ENCODE results near the gene MEAF6.
"Not testable (repeated sequence)": the region's sequence is repeated elsewhere in the genome, so short reads cannot be mapped to it uniquely, and the experiment has no call there.

The MEAF6 gene

DNA sequence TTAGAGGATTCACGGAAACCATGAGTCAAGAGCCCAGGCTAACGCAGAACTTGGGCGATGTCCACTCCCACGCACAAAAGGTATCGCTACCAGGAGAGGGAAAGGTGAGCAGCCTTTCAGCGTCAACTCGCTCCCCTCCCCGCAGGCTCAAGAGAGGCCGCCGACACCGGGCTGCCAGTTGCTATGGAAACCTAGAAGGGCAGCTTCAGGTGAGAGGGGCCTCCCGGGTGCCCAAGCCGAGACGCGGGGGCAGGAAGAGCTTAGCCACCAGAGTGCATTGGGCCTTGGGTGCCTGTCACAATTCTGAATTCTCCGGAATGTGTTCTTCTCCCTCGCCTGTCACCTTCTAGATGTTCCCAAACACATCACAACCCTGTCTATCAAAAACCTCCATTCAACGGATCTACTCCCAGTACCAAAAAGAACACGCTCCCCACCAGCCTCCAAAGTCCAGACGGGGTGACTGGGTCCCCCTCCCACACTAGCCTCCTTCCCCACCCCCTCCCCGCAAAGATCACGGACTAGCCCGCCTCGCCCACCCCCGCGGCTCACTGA, 694 bp downstream of the MEAF6 start:
- peak overlapping the region; percentile 96 for H3K4me3 Mint-ChIP-seq
- H3K36me3 Mint-ChIP-seq: peaks cover 7% of the 10 kb centered on the region
- peak overlapping the region; percentile 95 for H3K27ac Mint-ChIP-seq
- peaks cover 27% of the 10 kb centered on the region for H3K4me1 Mint-ChIP-seq
- no peaks in the 10 kb centered on the region for H3K9me3 Mint-ChIP-seq
- ATAC-seq (ENCODE audit: low read depth): peak; percentile 8
- DNase-seq (ENCODE audit: low spot score in 2 of 2): peak; percentile 12 to 25
- H3K27me3 Mint-ChIP-seq: no peaks in the 10 kb centered on the region

DNA sequence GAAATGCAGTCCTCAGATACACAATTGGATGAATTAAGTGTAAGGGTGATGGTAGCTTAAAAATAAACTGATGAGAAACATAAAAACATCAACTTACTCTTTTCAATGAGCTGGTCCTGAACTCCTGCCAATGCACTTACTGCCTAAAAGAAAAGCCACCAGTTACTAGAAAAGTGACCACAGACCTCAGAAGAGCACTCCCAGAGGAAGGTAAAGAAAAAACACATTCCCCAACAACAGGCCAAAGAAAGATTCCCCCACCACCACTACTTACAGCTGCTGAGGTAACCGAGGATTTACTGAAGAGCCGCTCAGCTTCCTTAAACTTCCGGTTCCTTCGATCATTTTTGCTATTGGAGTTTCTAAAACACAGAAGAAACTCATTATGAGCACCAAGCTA, 5.4 kb downstream of the MEAF6 start:
- no peak overlapping the region for H3K27ac Mint-ChIP-seq
- H3K4me1 Mint-ChIP-seq: peaks cover 34% of the 10 kb centered on the region
- no peaks in the 10 kb centered on the region for H3K27me3 Mint-ChIP-seq
- H3K4me3 Mint-ChIP-seq: no peak overlapping the region
- ATAC-seq (ENCODE audit: low read depth) (no peak), DNase-seq (ENCODE audit: low spot score in 2 of 2) (no peak)
- H3K9me3 Mint-ChIP-seq: no peaks in the 10 kb centered on the region
- peaks cover 18% of the 10 kb centered on the region for H3K36me3 Mint-ChIP-seq

- H3K4me3 Mint-ChIP-seq: peak overlapping the region; percentile 3
- ATAC-seq (ENCODE audit: low read depth): no peak
- H3K4me1 Mint-ChIP-seq: peaks cover 23% of the 10 kb centered on the region
- no peaks in the 10 kb centered on the region for H3K9me3 Mint-ChIP-seq
- peaks cover 19% of the 10 kb centered on the region for H3K36me3 Mint-ChIP-seq
- no peaks in the 10 kb centered on the region for H3K27me3 Mint-ChIP-seq
- H3K27ac Mint-ChIP-seq: peak overlapping the region; percentile 81
- no peak for DNase-seq (ENCODE audit: low spot score in 2 of 2)
These were observed 7.8 kb downstream of the MEAF6 start for GRCh38 chr1:37506740-37507139.

DNA sequence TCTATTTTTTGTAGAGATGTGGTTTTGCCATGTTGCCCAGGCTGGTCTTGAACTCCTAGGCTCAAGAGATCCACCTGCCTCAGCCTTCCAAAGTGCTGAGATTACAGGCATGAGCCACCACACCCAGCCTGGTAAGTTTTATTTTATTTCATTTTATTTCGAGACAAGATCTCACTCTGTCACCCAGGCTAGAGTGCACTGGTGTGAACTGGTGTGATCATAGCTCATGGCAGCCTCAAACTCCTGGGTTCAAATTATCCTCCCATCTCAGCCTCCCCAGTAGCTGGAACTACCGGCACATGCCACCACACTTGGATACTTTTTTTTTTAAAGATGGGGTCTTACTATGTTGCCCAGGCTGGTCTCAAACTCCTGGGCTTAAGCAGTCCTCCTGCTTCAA, 11.8 kb downstream of the MEAF6 start:
- H3K9me3 Mint-ChIP-seq; H3K27ac Mint-ChIP-seq; DNase-seq (ENCODE audit: low spot score in 2 of 2); H3K4me1 Mint-ChIP-seq; H3K4me3 Mint-ChIP-seq; ATAC-seq (ENCODE audit: low read depth); H3K27me3 Mint-ChIP-seq: not testable (repeated sequence)
- peaks cover 27% of the 10 kb centered on the region for H3K36me3 Mint-ChIP-seq

GRCh38 chr1:37502104-37502503, 12.5 kb downstream of the MEAF6 start:
- H3K4me1 Mint-ChIP-seq: peaks cover 2% of the 10 kb centered on the region
- H3K4me3 Mint-ChIP-seq: no peak overlapping the region
- no peaks in the 10 kb centered on the region for H3K9me3 Mint-ChIP-seq
- no peaks in the 10 kb centered on the region for H3K27me3 Mint-ChIP-seq
- no peak for DNase-seq (ENCODE audit: low spot score in 2 of 2)
- H3K36me3 Mint-ChIP-seq: peaks cover 25% of the 10 kb centered on the region
- ATAC-seq (ENCODE audit: low read depth): no peak
- H3K27ac Mint-ChIP-seq: no peak overlapping the region

GRCh38 chr1:37501661-37502060, 12.9 kb downstream of the MEAF6 start:
- H3K36me3 Mint-ChIP-seq: peaks cover 25% of the 10 kb centered on the region
- DNase-seq (ENCODE audit: low spot score in 2 of 2) (no peak), ATAC-seq (ENCODE audit: low read depth) (no peak)

DNA sequence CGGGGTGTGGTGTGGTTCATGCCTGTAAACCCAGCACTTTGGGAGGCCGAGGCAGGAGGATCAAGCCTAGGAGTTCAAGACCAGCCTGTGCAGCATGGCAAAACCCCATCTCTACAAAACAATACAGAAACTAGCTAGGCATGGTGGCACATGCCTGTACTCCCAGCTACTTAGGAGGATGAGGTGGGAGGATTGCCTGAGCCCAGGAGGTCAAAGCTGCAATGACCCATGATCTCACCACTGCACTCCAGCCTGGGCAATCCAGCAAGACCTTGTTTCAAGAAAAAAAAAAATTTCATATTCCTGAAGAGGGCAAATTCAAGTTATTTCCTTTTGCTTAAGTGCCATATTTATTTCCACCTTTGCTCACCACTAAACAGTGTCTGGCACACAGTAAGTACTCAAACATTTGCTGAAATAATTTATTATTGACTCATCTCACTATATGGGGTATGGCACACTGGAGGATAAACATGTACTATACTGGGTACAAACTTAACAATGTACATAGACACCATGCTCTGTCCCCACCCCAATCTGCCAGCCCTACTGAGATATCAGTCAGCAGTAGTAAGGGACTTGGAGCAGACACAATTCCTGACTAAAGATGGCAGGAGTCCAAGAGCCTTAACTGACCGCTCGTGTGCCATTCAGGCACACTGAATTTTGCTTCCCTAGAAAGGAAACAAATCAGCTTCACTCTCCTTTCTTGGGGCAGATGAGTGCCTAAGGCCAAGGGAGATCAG, 15.5 kb downstream of the MEAF6 start:
- no peaks in the 10 kb centered on the region for H3K4me1 Mint-ChIP-seq
- DNase-seq (ENCODE audit: low spot score in 2 of 2) (no peak), ATAC-seq (ENCODE audit: low read depth) (no peak)
- H3K27me3 Mint-ChIP-seq: no peaks in the 10 kb centered on the region
- no peaks in the 10 kb centered on the region for H3K9me3 Mint-ChIP-seq
- H3K36me3 Mint-ChIP-seq: peaks cover 20% of the 10 kb centered on the region
- H3K27ac Mint-ChIP-seq: no peak overlapping the region
- no peak overlapping the region for H3K4me3 Mint-ChIP-seq

More at GRCh38 chr1:37501661-37502060, 12.9 kb downstream of the MEAF6 start:
- H3K27ac Mint-ChIP-seq: no peak overlapping the region
- no peak overlapping the region for H3K4me3 Mint-ChIP-seq
- H3K4me1 Mint-ChIP-seq: peaks cover 2% of the 10 kb centered on the region
- no peaks in the 10 kb centered on the region for H3K9me3 Mint-ChIP-seq
- H3K27me3 Mint-ChIP-seq: no peaks in the 10 kb centered on the region

DNA sequence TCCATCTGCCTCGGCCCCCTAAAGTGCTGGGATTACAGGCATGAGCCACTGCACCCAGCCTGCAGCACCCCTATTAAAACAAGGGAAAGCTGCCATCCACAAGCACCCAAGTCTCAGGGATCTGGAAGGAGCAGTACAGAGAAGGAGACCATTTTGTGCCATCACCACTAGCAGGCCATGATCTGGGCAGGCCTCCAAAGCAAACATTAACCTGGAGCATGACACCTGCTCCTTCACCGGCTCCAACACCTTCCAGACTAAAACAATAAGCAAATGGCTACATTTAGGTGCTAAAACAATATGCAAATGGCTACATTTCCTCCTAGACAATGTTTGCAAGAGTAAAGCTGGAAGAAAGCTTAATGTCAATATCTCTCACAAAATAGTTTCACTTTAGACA, 16.7 kb downstream of the MEAF6 start:
- ATAC-seq (ENCODE audit: low read depth): no peak
- no peaks in the 10 kb centered on the region for H3K4me1 Mint-ChIP-seq
- H3K27me3 Mint-ChIP-seq: no peaks in the 10 kb centered on the region
- no peak overlapping the region for H3K27ac Mint-ChIP-seq
- DNase-seq (ENCODE audit: low spot score in 2 of 2): no peak
- no peaks in the 10 kb centered on the region for H3K9me3 Mint-ChIP-seq
- H3K36me3 Mint-ChIP-seq: peaks cover 29% of the 10 kb centered on the region
- no peak overlapping the region for H3K4me3 Mint-ChIP-seq

- no peak overlapping the region for H3K4me3 Mint-ChIP-seq
- ATAC-seq (ENCODE audit: low read depth): no peak
- H3K4me1 Mint-ChIP-seq: no peaks in the 10 kb centered on the region
- DNase-seq (ENCODE audit: low spot score in 2 of 2): no peak
- no peak overlapping the region for H3K27ac Mint-ChIP-seq
- no peaks in the 10 kb centered on the region for H3K9me3 Mint-ChIP-seq
- no peaks in the 10 kb centered on the region for H3K27me3 Mint-ChIP-seq
- H3K36me3 Mint-ChIP-seq: peaks cover 19% of the 10 kb centered on the region
These were observed 18.7 kb downstream of the MEAF6 start for GRCh38 chr1:37495875-37496274.

- no peaks in the 10 kb centered on the region for H3K9me3 Mint-ChIP-seq
- no peak for ATAC-seq (ENCODE audit: low read depth)
- no peak overlapping the region for H3K4me3 Mint-ChIP-seq
- H3K27ac Mint-ChIP-seq: peak overlapping the region; percentile 73
- no peaks in the 10 kb centered on the region for H3K27me3 Mint-ChIP-seq
- peaks cover 2% of the 10 kb centered on the region for H3K4me1 Mint-ChIP-seq
- H3K36me3 Mint-ChIP-seq: peaks cover 20% of the 10 kb centered on the region
- DNase-seq (ENCODE audit: low spot score in 2 of 2): no peak
These were observed 21.0 kb downstream of the MEAF6 start for GRCh38 chr1:37493336-37494098.

- Mint-ChIP-seq H3K9me3 (no peaks in the 10 kb centered on the region), H3K4me3 (no peak overlapping the region), H3K27me3 (no peaks in the 10 kb centered on the region), H3K36me3 (peaks cover 13% of the 10 kb centered on the region), H3K27ac (peak overlapping the region; percentile 66), H3K4me1 (peaks cover 17% of the 10 kb centered on the region)
- ATAC-seq (ENCODE audit: low read depth) (no peak), DNase-seq (ENCODE audit: low spot score in 2 of 2) (no peak)
These were observed 27.0 kb downstream of the MEAF6 start for GRCh38 chr1:37487619-37487984.

GRCh38 chr1:37486680-37487618, 27.6 kb downstream of the MEAF6 start:
- Mint-ChIP-seq H3K36me3 (peaks cover 17% of the 10 kb centered on the region), H3K9me3 (no peaks in the 10 kb centered on the region), H3K4me3 (no peak overlapping the region), H3K4me1 (peaks cover 21% of the 10 kb centered on the region), H3K27me3 (no peaks in the 10 kb centered on the region), H3K27ac (peak overlapping the region; percentile 66)
- ATAC-seq (ENCODE audit: low read depth) (peak; percentile 81), DNase-seq (ENCODE audit: low spot score in 2 of 2) (peak; percentile 81 to 89)

DNA sequence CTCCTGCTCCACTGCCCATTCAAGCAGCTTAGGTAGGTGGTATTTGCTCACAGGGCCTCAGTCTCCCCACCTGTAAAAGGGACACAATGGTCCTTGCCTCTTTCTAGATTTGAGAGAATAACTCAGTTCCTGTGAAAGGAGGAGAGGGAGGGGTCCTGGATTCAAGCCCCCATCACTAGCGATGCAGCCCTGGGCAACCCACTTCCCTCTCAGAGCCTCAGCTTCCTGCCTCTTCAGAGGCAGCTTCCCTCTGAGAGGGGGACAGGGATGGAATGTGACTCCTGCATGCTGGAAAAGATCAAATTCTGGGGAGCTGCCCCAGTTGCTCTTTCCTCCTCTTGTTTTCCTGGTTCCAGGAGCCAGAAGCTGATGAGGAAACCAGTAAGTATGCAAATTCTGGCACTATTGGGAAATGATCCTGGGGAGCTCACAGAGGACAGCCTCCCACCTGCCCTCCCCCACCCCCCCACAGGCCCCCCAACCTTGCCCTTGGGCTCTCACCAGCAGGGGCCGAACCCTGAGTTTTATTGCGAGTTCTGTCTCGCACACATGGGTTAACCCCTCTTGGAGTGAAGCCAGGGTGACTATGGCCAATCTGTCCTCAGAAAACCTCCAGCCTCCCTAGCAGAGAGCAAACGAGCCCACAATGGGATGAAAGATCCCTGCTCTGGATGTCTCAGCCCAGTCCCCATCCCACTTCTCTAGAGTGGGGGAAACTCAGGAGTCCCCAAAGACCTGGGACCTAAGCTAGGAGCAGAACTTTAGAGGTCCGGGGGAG, 28.5 kb downstream of the MEAF6 start:
- H3K9me3 Mint-ChIP-seq: no peaks in the 10 kb centered on the region
- DNase-seq (ENCODE audit: low spot score in 2 of 2) (no peak), ATAC-seq (ENCODE audit: low read depth) (no peak)
- no peaks in the 10 kb centered on the region for H3K27me3 Mint-ChIP-seq
- H3K36me3 Mint-ChIP-seq: peaks cover 24% of the 10 kb centered on the region
- no peak overlapping the region for H3K4me3 Mint-ChIP-seq
- H3K27ac Mint-ChIP-seq: peak overlapping the region; percentile 66
- peaks cover 29% of the 10 kb centered on the region for H3K4me1 Mint-ChIP-seq

Data from memory B cell (primary cell).